C4-2B (cell line): ENCODE measurements around the gene NFE2L2.
"Not testable (repeated sequence)": the region's sequence is repeated elsewhere in the genome, so short reads cannot be mapped to it uniquely, and the experiment has no call there.

Experiments used
- H3K27ac ChIP-seq: fragments of 450-650 bp; 2 replicates; pipeline ENCODE4 v1.5.1; 2017
- CTCF ChIP-seq: fragments of 450-650 bp; conservative IDR thresholded peaks from 2 replicates; pipeline ENCODE4 v1.5.1; 2017; ENCODE audit warnings: mild to moderate bottlenecking
- ZFX ChIP-seq: fragments of 450-650 bp; IDR thresholded peaks from 2 replicates; pipeline ENCODE4 v1.6.1; 2017

NFE2L2 gene

GRCh38 chr2:177268901-177269300, 4.4 kb upstream of the NFE2L2 start:
- no peak for TF ChIP-seq CTCF
- TF ChIP-seq ZFX: no peak
- H3K27ac ChIP-seq: no peak overlapping the region

GRCh38 chr2:177268187-177268871, 3.8 kb upstream of the NFE2L2 start:
- TF ChIP-seq ZFX: no peak
- TF ChIP-seq CTCF: no peak
- H3K27ac ChIP-seq: no peak overlapping the region

DNA sequence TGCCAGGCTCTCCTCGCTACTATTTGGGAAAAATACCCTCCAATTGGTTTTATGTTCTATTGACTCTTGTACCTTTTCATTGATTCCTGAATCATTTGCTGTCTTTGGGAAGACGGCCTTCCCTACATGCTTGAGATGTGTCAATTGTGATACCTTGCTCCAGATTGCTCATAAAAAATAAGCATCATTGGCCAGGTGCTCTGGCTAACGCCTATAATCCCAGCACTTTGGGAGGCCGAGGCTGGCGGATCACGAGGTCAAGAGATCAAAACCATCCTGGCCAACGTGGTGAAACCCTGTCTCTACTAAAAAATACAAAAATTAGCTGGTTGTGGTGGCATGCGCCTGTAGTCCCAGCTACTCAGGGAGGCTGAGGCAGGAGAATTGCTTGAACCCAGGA, 2.4 kb upstream of the NFE2L2 start:
- not testable (repeated sequence) for H3K27ac ChIP-seq

DNA sequence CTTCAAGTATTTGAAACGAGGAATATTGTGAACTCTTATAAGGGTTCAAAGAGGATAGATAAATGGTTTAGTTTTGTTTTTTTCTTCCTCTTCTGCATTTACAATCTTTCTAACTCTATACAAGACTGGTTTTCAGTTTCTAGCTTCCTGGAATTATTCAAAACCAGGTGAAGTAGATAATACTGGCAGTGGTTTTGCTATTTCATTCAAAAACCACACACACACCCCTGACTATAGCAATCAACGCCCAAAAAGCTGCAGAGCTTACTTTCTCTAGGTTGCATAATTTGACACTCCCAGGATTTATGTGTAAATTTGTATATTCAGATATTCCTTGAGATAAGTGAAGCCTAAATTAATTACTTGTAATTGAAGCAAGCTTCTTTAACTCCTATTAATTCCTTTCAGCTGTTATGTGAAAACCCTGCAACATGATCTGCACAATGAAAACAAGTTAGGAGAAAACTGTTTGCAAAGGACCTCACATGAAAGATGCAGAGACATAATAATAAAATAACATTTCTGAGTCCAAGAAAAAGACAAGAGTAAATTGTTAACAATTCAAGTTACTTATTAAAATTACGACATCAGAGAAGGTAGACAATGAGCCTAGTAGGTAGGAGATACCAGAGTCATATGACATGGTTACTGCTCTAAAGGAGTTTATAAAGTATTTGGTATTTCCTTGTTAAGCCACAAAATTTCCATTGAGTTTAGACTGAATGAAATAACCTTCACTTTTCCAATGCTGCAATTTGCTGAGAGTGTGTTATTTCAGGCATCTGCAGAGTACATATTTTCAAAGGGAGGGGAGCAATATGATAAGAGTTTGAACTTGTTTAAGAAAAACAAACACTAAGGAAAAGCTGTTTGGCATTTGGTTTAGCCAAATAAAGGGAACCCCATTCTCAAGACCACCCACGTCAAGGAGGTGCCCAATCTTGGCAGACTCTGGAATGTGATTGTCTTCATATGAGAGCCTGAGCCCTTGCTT, 1.6 kb upstream of the NFE2L2 start:
- TF ChIP-seq CTCF (no peak), ZFX (no peak)
- H3K27ac ChIP-seq: no peak overlapping the region

DNA sequence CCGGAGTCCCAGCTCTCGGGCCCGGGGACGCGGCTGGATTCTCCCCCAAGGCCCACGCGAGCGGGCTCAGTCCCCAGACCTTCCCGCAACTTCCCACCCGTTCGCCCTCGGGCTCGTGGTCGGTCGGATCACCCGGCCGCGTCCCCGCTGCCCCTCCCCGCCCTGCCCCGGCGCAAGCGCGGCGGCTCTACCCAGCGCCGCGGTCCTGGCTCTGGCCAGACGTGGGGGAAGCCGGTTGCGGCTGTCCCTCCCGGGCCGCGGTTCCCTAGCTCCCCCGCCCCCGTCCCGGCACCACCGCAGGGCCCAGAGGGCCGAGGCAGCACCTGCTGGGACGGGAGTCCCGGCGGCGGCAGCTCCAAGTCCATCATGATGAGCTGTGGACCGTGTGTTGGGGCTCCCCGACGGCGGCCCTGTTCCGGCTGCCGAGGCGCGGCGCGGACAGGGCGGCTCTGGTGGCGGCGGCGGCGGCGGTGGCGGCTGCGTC, 276 bp downstream of the NFE2L2 start:
- TF ChIP-seq ZFX (peak; percentile 77), CTCF (no peak)
- peak overlapping the region; percentile 98 for H3K27ac ChIP-seq

DNA sequence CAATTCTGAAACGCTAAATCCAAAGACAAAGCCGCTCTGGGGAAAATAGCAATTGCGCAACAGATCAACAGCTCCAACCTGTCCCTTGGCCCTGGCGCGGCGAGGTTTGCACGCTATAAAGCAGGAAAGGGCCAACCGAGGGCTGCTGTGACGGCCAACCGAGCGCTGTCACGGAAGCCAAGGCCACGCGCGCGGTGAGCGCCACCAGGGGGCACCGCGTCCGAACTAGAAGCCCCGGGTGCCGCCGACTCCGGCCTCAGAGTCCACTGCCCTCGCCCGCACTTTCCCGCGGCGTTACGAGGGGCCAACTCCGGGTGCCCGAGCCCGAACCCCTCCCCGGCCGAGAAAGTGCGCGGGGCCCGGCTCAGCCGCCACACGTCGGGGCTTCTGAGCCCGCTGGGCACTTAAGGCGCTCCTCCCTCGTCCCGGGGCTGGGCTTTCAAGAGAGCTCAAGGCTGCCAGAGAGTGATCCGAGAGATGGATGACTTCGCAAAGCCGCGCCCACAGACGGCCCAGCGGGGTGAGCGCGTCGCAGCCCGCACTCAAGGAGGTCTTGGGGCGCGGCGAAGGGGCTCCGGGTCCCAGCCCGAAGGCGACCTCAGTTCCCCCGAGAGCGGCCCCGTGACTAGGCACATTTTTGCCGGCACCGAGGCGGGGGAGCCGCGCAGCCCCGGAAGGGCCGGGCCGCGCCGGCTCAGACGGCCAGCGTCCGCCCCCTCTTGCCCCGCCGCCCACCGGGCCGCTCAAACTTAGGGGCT, 897 bp downstream of the NFE2L2 start:
- H3K27ac ChIP-seq: peak overlapping the region; percentile 98

More for the DNA sequence above, 897 bp downstream of the NFE2L2 start:
- TF ChIP-seq ZFX (no peak), CTCF (peak; percentile 89)
